Upper lobe of left lung (tissue), 6 donors: ENCODE data around the gene FXR2. TPM values are rescaled to one million over a fixed set of nuclear protein-coding genes. Genes with fewer than 3 reads are reported as not detected.
A peak's percentile ranks its signal among the peaks of the same experiment; 100 is the strongest.

Experiments
- ATAC-seq, 2 donors: fragments of 200-7000 bp; cut with Tn5 transposase; one replicate each; pipeline ENCODE4 v1.9.1; 2022; ENCODE audit warnings: mild to moderate bottlenecking in 2 of 2, moderate library complexity in 2 of 2; ENCODE audit not compliant: low FRiP score in 2 of 2
- DNase-seq, 2 donors: peaks; one replicate each; pipeline ENCODE4 v3.0.0-alpha.2; 2019 to 2020
- H3K27ac ChIP-seq, 4 donors: fragments of 200-600 bp; sonication (generic); one replicate each; pipeline ENCODE4 v1.5.1; 2016 to 2019
- H3K27me3 ChIP-seq, 4 donors: fragments of 200-600 bp; sonication (generic); one replicate each; pipeline ENCODE4 v1.5.1; 2017 to 2019
- H3K36me3 ChIP-seq, 4 donors: fragments of 200-600 bp; sonication (generic); one replicate each; pipeline ENCODE4 v1.5.1; 2016 to 2019
- H3K4me1 ChIP-seq, 4 donors: fragments of 200-600 bp; sonication (generic); one replicate each; pipeline ENCODE4 v1.5.1; 2018 to 2019
- H3K4me3 ChIP-seq, 4 donors: fragments of 200-600 bp; sonication (generic); one replicate each; pipeline ENCODE4 v1.5.1; 2017 to 2019; ENCODE audit warnings: mild to moderate bottlenecking in 2 of 4, moderate library complexity in 1 of 4
- H3K9me3 ChIP-seq, 4 donors: fragments of 200-600 bp; sonication (generic); one replicate each; pipeline ENCODE4 v1.5.1; 2018 to 2019
- EP300 ChIP-seq, 4 donors: sonication (generic); formaldehyde crosslinking; IDR thresholded peaks; one replicate each; pipeline ENCODE4 v1.5.1; 2017; ENCODE audit warnings: antibody characterized with exemption in 4 of 4, control low read depth in 2 of 4
- POLR2A ChIP-seq, 4 donors: fragments of 450-650 bp; IDR thresholded peaks; one replicate each; pipeline ENCODE4 v1.5.1; 2016 to 2017; ENCODE audit warnings: antibody characterized with exemption in 4 of 4, mild to moderate bottlenecking in 2 of 4
- POLR2AphosphoS5 ChIP-seq, 2 donors: sonication (generic); formaldehyde crosslinking; IDR thresholded peaks; one replicate each; pipeline ENCODE4 v1.5.1; 2017; ENCODE audit warnings: antibody characterized with exemption in 2 of 2
- WGBS, 2 donors: methylation state at CpG; one replicate each; pipeline ENCODE4 v1.1.5; 2017 to 2018; 5-methylcytosine and 5-hydroxymethylcytosine counted together
- total RNA-seq, 6 donors: library from RNA; depleted of rRNA in 4 of 6; stranded (reverse); fragments of >200 nt in 4 of 6; gene quantifications; one replicate each; pipeline versions ENCODE4 v1.1.0 to v1.2.1, GENCODE V29; 2016 to 2021
- TF ChIP-seq, protein P1 (sequence below), 6 experiments: fragments of 450-650 bp in 4 of 6; fragments of 200-600 bp in 2 of 6; sonication (generic) in 2 of 6; IDR thresholded peaks; one replicate each; pipeline ENCODE4 v1.5.1; 2016 to 2019; ENCODE audit warnings: antibody characterized with exemption in 6 of 6
- donor health status: DM: no; HTN: no; CAD: no; lungs with moderate emphysema.
- donor health status: DM: no; HTN: yes; CAD: no; lungs with severe emphysema.

The FXR2 gene
- total RNA-seq, 6 donors from 2014 or later = 35.6 to 46.1 (median 38.4) TPM

DNA sequence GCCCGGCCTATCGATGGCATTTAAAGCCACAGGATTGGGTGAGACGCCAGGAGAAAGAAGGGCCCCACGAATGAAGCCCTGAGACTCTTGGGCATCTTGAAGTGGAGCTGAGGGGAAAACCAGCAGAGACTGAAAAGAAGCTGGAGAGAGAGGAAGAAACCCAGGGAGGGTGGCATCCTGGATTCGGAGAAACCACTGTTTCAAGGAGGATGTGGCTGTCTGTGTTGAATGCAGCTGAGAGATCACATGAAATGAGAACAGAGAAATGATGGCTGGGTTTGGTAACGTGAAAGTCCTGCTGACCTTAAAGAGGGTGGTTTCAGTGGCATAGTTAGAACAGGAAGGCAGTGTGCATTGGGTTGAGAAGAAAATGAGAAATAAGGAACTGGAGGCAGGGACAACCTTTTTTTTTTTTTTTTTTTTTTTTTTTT lies 62.1 kb downstream of the FXR2 start:
- peak overlapping the region in 3 of 4 donors; percentile 63 to 73 (median 69) for H3K27ac ChIP-seq
- peaks cover 26 to 45% (median 31%) of the 10 kb centered on the region in 4 donors for H3K4me1 ChIP-seq

DNA sequence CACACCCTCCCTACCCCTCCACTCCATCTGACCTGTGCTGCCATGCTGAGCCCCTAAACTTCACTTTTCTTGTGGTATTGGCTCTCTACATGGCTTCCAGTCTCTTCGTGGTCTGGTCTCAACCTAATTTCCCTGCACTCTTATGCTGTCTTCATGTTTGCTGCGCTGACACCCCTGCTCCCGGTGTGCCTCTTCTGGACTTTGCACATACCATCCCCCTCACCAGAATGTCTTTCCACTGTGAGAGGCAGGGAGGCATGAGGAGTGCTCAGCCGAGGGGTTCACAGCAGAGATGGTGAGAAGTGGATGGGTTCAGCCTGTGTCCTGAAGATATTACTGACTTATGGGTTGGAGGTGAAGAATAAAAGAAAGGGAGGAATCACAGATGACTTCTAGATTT lies 63.3 kb downstream of the FXR2 start:
- no peak for TF ChIP-seq POLR2AphosphoS5 (IDR thresholded peaks at IDR 0.05)
- TF ChIP-seq, protein P1, sequence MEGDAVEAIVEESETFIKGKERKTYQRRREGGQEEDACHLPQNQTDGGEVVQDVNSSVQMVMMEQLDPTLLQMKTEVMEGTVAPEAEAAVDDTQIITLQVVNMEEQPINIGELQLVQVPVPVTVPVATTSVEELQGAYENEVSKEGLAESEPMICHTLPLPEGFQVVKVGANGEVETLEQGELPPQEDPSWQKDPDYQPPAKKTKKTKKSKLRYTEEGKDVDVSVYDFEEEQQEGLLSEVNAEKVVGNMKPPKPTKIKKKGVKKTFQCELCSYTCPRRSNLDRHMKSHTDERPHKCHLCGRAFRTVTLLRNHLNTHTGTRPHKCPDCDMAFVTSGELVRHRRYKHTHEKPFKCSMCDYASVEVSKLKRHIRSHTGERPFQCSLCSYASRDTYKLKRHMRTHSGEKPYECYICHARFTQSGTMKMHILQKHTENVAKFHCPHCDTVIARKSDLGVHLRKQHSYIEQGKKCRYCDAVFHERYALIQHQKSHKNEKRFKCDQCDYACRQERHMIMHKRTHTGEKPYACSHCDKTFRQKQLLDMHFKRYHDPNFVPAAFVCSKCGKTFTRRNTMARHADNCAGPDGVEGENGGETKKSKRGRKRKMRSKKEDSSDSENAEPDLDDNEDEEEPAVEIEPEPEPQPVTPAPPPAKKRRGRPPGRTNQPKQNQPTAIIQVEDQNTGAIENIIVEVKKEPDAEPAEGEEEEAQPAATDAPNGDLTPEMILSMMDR (IDR thresholded peaks at IDR 0.05) = no peak
- TF ChIP-seq POLR2A (IDR thresholded peaks at IDR 0.05) = no peak
- no peak for TF ChIP-seq EP300 (IDR thresholded peaks at IDR 0.05)
- ATAC-seq (no peak), DNase-seq (no peak)
- Histone ChIP-seq H3K27ac (peak overlapping the region in 3 of 4 donors; percentile 63 to 96 (median 69)), H3K27me3 (no peaks in the 10 kb centered on the region), H3K4me3 (no peak overlapping the region), H3K9me3 (no peaks in the 10 kb centered on the region), H3K36me3 (peaks cover 0 to 4% (median 0%) of the 10 kb centered on the region in 4 donors), H3K4me1 (peaks cover 18 to 34% (median 19%) of the 10 kb centered on the region in 4 donors)
- 84 to 93% methylated on average over 4 of the region's 4 CpGs for WGBS, 2 donors

More for the DNA sequence above, 62.1 kb downstream of the FXR2 start:
- peak in 1 of 2 donors; percentile 40 for DNase-seq
- peak in 1 of 2 donors; percentile 56 for ATAC-seq
- H3K36me3 ChIP-seq = peaks cover 0 to 4% (median 0%) of the 10 kb centered on the region in 4 donors
- TF ChIP-seq POLR2AphosphoS5 (IDR thresholded peaks at IDR 0.05) (peak in 1 of 2 donors; percentile 28), POLR2A (IDR thresholded peaks at IDR 0.05) (peak in 1 of 4 donors; percentile 59)
- TF ChIP-seq, protein P1 (IDR thresholded peaks at IDR 0.05) = no peak
- no peak overlapping the region for H3K4me3 ChIP-seq
- 55 to 70% methylated on average over 6 of the region's 6 CpGs for WGBS, 2 donors
- no peaks in the 10 kb centered on the region for H3K9me3 ChIP-seq
- H3K27me3 ChIP-seq = no peaks in the 10 kb centered on the region

DNA sequence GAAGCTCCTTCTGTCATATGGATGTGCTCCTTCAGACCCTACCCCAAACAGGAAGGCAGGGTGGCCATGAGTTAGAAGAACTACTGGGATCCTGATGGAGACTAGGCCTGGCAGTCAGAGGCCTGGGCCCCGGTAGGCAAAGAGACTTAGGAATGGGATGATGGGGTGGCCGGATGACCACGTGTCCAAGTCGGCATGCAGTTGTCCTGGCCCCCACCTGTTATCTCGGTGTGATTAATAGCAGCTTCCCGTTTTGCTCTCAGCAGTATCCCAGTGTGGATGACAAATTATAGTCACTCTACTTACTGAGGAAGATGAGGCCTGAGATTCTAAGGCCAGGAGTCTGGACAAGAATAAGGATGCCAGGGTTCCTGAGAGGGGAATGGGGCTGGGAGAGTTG lies 64.4 kb downstream of the FXR2 start:
- Histone ChIP-seq H3K27me3 (no peaks in the 10 kb centered on the region), H3K36me3 (peaks cover 0 to 4% (median 0%) of the 10 kb centered on the region in 4 donors), H3K4me1 (peaks cover 18 to 34% (median 18%) of the 10 kb centered on the region in 4 donors), H3K9me3 (no peaks in the 10 kb centered on the region), H3K27ac (peak overlapping the region in 3 of 4 donors; percentile 84 to 96 (median 93)), H3K4me3 (no peak overlapping the region)
- no peak for DNase-seq
- 74 to 75% methylated on average over 5 to 6 of the region's 6 CpGs for WGBS, 2 donors
- no peak for TF ChIP-seq POLR2A (IDR thresholded peaks at IDR 0.05)
- TF ChIP-seq POLR2AphosphoS5 (IDR thresholded peaks at IDR 0.05) = no peak
- TF ChIP-seq EP300 (IDR thresholded peaks at IDR 0.05) = no peak
- TF ChIP-seq, protein P1 (IDR thresholded peaks at IDR 0.05) = no peak
- ATAC-seq = no peak

DNA sequence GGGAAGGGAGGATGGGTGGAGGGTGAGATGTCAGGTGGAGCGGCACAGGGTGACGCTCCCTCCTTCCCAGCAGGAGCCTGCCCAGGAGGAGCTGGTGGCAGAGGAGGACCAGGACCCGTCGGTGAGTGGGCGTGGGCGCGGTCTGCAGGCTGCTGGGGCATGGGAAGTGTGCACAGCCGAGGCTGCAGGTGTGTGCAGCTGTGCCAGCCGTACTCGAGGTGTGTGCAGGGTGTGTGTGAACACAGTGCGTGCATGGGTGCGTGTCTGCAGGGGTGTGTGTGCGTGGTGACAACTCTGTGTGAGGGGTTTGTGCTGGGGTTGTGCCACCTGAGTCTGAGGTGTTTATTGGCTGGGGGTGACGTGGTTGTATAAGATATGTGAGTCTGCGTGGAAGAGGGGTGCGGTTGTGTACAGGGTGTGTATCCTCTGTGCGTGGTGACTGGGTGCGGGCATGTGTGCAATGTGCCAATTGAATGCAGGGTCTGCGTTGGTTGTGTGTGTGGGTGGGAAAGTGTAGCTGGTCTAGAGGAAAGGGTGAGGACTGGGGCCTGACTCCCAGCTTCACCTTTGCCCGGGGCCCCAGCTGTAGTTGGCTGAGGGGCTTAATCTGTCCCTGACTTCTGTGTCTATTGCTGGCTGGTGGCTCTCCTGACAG lies 65.2 kb downstream of the FXR2 start:
- peaks cover 0 to 4% (median 0%) of the 10 kb centered on the region in 4 donors for H3K36me3 ChIP-seq
- peak overlapping the region; percentile 84 to 96 (median 88) for H3K27ac ChIP-seq
- H3K27me3 ChIP-seq = no peaks in the 10 kb centered on the region
- no peaks in the 10 kb centered on the region for H3K9me3 ChIP-seq
- peak overlapping the region; percentile 59 to 76 (median 66) for H3K4me3 ChIP-seq
- DNase-seq = peak in 1 of 2 donors; percentile 45
- TF ChIP-seq EP300 (IDR thresholded peaks at IDR 0.05) = no peak
- TF ChIP-seq, protein P1 (IDR thresholded peaks at IDR 0.05) = peak in 1 of 6 experiments; percentile 22
- 21 to 36% methylated on average over 14 to 20 of the region's 20 CpGs for WGBS, 2 donors
- peaks cover 18 to 34% (median 18%) of the 10 kb centered on the region in 4 donors for H3K4me1 ChIP-seq
- ATAC-seq = peak; percentile 48 to 62
